ENCODE data around the gene FKBP7. TPM values are rescaled to one million over a fixed set of nuclear protein-coding genes. Genes with fewer than 3 reads are reported as not detected.
"Not testable (repeated sequence)": the region's sequence is repeated elsewhere in the genome, so short reads cannot be mapped to it uniquely, and the experiment has no call there.

The FKBP7 gene, protein sequence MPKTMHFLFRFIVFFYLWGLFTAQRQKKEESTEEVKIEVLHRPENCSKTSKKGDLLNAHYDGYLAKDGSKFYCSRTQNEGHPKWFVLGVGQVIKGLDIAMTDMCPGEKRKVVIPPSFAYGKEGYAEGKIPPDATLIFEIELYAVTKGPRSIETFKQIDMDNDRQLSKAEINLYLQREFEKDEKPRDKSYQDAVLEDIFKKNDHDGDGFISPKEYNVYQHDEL
- 10 to 100 TPM in 1 of 4 donors, 1 to 10 TPM in 2, not detected in 1; 3.0 to 14.7 (median 7.8) TPM for polyA plus RNA-seq
- long read RNA-seq, donor 1 = 0 reads
- long read RNA-seq, donor 2, partial matches to known transcripts = 0 of 2 reads
- long read RNA-seq, donor 2, other reads (novel, unspliced or antisense) = 0 of 2 reads
- long read RNA-seq, donor 3, partial matches to known transcripts = 0 of 7 reads
- long read RNA-seq, donor 3, other reads (novel, unspliced or antisense) = 0 of 7 reads
- long read RNA-seq, donor 4, partial matches to known transcripts = 0 of 1 reads
- long read RNA-seq, donor 4, other reads (novel, unspliced or antisense) = 0 of 1 reads
- long read RNA-seq, donor 5, partial matches to known transcripts = 0 of 6 reads
- long read RNA-seq, donor 5, other reads (novel, unspliced or antisense) = 0 of 6 reads
- long read RNA-seq, donor 6, transcript FKBP7-204 (4 exons, 2,834 nt) = major isoform, 5 of 8 reads
- long read RNA-seq, donor 6, partial matches to known transcripts = 0 of 8 reads
- long read RNA-seq, donor 6, other reads (novel, unspliced or antisense) = 0 of 8 reads
- long read RNA-seq, donor 7 = 0 reads
- long read RNA-seq, donor 8, partial matches to known transcripts = 0 of 2 reads
- long read RNA-seq, donor 8, other reads (novel, unspliced or antisense) = 0 of 2 reads
- long read RNA-seq, donor 9, partial matches to known transcripts = 0 of 1 reads
- long read RNA-seq, donor 9, other reads (novel, unspliced or antisense) = 0 of 1 reads
- long read RNA-seq, donor 10, transcript FKBP7-204 (4 exons, 2,834 nt) = major isoform, 8 of 23 reads
- long read RNA-seq, donor 10, transcript FKBP7-205 (4 exons, 666 nt) = minor isoform, 7 of 23 reads
- long read RNA-seq, donor 10, transcript FKBP7-203 (3 exons, 638 nt) = minor isoform, 5 of 23 reads
- long read RNA-seq, donor 10, partial matches to known transcripts = 0 of 23 reads
- long read RNA-seq, donor 10, other reads (novel, unspliced or antisense) = 0 of 23 reads

- Histone ChIP-seq H3K4me1 (ENCODE audit: control insufficient read depth in 3 of 3, insufficient read depth in 2 of 3, low read depth in 1 of 3, low read length in 2 of 3) (peaks cover 12 to 24% (median 18%) of the 10 kb centered on the region in 3 donors), H3K9me3 (ENCODE audit: control insufficient read depth in 2 of 2, insufficient read depth in 1 of 2, low read depth in 1 of 2, low read length in 1 of 2) (no peaks in the 10 kb centered on the region), H3K4me3 (ENCODE audit: low read depth in 1 of 3, low read length in 3 of 3) (peak within 1 kb of the TSS; percentile 53 to 72 (median 60)), H3K27ac (ENCODE audit: low read depth in 1 of 3, low read length in 2 of 3) (peak within 1 kb of the TSS; percentile 56 to 100 (median 93)), H3K36me3 (ENCODE audit: control insufficient read depth in 3 of 3, insufficient read depth in 2 of 3, low read depth in 1 of 3, low read length in 3 of 3) (no peaks in the 10 kb centered on the region), H3K27me3 (ENCODE audit: control insufficient read depth in 3 of 3, insufficient read depth in 3 of 3, low read length in 3 of 3) (no peaks in the 10 kb centered on the region)
- 1 to 2% (median 2%) methylated on average over 56 of the region's 56 CpGs for WGBS, 3 donors
- peak; percentile 82 to 92 for DNase-seq
- FAIRE-seq = no peak
Observed at GRCh38 chr2:178478439-178479274, at the start of gene FKBP7. TSS of gene FKBP7 (minus strand) at chr2:178478600. CDS start at chr2:178478499, 101 bp downstream.

GRCh38 chr2:178527592-178527991 is 49.2 kb upstream of the FKBP7 start:
- 64 to 91% (median 85%) methylated on average over 2 of the region's 2 CpGs for WGBS, 3 donors
- Histone ChIP-seq H3K36me3 (ENCODE audit: control insufficient read depth in 3 of 3, insufficient read depth in 2 of 3, low read depth in 1 of 3, low read length in 3 of 3) (peaks cover 0 to 16% (median 2%) of the 10 kb centered on the region in 3 donors), H3K9me3 (ENCODE audit: control insufficient read depth in 2 of 2, insufficient read depth in 1 of 2, low read depth in 1 of 2, low read length in 1 of 2) (peaks cover 0 to 2% of the 10 kb centered on the region in 2 donors), H3K4me1 (ENCODE audit: control insufficient read depth in 3 of 3, insufficient read depth in 2 of 3, low read depth in 1 of 3, low read length in 2 of 3) (no peaks in the 10 kb centered on the region), H3K27ac (ENCODE audit: low read depth in 1 of 3, low read length in 2 of 3) (no peak overlapping the region), H3K27me3 (ENCODE audit: control insufficient read depth in 3 of 3, insufficient read depth in 3 of 3, low read length in 3 of 3) (no peaks in the 10 kb centered on the region), H3K4me3 (ENCODE audit: low read depth in 1 of 3, low read length in 3 of 3) (no peak overlapping the region)
- DNase-seq (no peak), FAIRE-seq (no peak)

GRCh38 chr2:178526256-178526655 is 47.9 kb upstream of the FKBP7 start:
- no peaks in the 10 kb centered on the region for H3K4me1 ChIP-seq (ENCODE audit: control insufficient read depth in 3 of 3, insufficient read depth in 2 of 3, low read depth in 1 of 3, low read length in 2 of 3)
- DNase-seq (no peak), FAIRE-seq (no peak)

DNA sequence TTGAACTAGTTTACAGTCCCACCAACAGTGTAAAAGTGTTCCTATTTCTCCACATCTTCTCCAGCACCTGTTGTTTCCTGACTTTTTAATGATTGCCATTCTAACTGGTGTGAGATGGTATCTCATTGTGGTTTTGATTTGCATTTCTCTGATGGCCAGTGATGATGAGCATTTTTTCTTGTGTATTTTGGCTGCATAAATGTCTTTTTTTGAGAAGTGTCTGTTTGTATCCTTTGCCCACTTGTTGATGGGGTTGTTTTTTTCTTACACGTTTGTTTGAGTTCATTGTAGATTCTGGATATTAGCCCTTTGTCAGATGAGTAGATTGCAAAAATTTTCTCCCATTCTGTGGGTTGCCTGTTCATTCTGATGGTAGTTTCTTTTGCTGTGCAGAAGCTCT is 47.1 kb upstream of the FKBP7 start:
- FAIRE-seq; H3K4me3 ChIP-seq (ENCODE audit: low read depth in 1 of 3, low read length in 3 of 3); H3K27me3 ChIP-seq (ENCODE audit: control insufficient read depth in 3 of 3, insufficient read depth in 3 of 3, low read length in 3 of 3); H3K27ac ChIP-seq (ENCODE audit: low read depth in 1 of 3, low read length in 2 of 3); DNase-seq; H3K9me3 ChIP-seq (ENCODE audit: control insufficient read depth in 2 of 2, insufficient read depth in 1 of 2, low read depth in 1 of 2, low read length in 1 of 2); H3K4me1 ChIP-seq (ENCODE audit: control insufficient read depth in 3 of 3, insufficient read depth in 2 of 3, low read depth in 1 of 3, low read length in 2 of 3); H3K36me3 ChIP-seq (ENCODE audit: control insufficient read depth in 3 of 3, insufficient read depth in 2 of 3, low read depth in 1 of 3, low read length in 3 of 3): not testable (repeated sequence)
- 83 to 100% (median 95%) methylated on average over 1 of the region's 1 CpG for WGBS, 3 donors

More at GRCh38 chr2:178526256-178526655, 47.9 kb upstream of the FKBP7 start:
- Histone ChIP-seq H3K9me3 (ENCODE audit: control insufficient read depth in 2 of 2, insufficient read depth in 1 of 2, low read depth in 1 of 2, low read length in 1 of 2) (peaks cover 0 to 2% of the 10 kb centered on the region in 2 donors), H3K4me3 (ENCODE audit: low read depth in 1 of 3, low read length in 3 of 3) (no peak overlapping the region), H3K27ac (ENCODE audit: low read depth in 1 of 3, low read length in 2 of 3) (no peak overlapping the region), H3K36me3 (ENCODE audit: control insufficient read depth in 3 of 3, insufficient read depth in 2 of 3, low read depth in 1 of 3, low read length in 3 of 3) (peaks cover 0 to 5% (median 0%) of the 10 kb centered on the region in 3 donors), H3K27me3 (ENCODE audit: control insufficient read depth in 3 of 3, insufficient read depth in 3 of 3, low read length in 3 of 3) (no peaks in the 10 kb centered on the region)
- WGBS, 3 donors = 94 to 97% (median 95%) methylated on average over 4 of the region's 4 CpGs

- not testable (repeated sequence) for FAIRE-seq; H3K27ac ChIP-seq (ENCODE audit: low read depth in 1 of 3, low read length in 2 of 3); H3K9me3 ChIP-seq (ENCODE audit: control insufficient read depth in 2 of 2, insufficient read depth in 1 of 2, low read depth in 1 of 2, low read length in 1 of 2); DNase-seq; H3K27me3 ChIP-seq (ENCODE audit: control insufficient read depth in 3 of 3, insufficient read depth in 3 of 3, low read length in 3 of 3); H3K4me3 ChIP-seq (ENCODE audit: low read depth in 1 of 3, low read length in 3 of 3); H3K4me1 ChIP-seq (ENCODE audit: control insufficient read depth in 3 of 3, insufficient read depth in 2 of 3, low read depth in 1 of 3, low read length in 2 of 3); H3K36me3 ChIP-seq (ENCODE audit: control insufficient read depth in 3 of 3, insufficient read depth in 2 of 3, low read depth in 1 of 3, low read length in 3 of 3)
- WGBS, 3 donors = 82 to 97% (median 89%) methylated on average over 1 to 4 of the region's 5 CpGs
Observed at GRCh38 chr2:178525010-178525409, 46.6 kb upstream of the FKBP7 start.

DNA sequence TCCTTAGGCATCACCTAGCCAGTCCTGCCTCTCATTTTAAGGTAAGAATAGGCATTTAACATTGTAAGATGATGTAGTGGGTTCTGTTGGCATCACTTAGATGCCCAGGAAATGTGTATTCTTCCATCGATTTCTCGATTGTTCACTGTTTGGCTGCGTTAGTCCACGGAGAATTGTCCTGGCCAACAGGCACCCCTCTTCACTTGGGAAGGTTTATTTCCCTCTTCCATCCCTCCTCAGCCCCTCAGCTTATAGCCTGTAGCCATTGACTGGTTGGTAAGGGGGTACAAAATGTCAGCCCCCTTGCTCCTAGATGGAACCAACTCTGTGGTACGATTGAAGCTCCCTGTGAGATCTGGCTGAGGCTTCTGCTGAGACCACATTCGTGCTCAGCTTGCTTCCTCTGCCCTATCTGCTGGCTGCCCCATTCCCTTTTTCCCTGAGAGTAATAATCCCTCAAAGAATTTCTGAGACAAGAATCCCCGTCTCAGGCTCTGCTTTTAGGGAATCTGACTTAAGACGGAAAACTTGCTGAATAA is 45.3 kb upstream of the FKBP7 start:
- peak overlapping the region in 2 of 3 donors; percentile 69 to 87 for H3K27ac ChIP-seq (ENCODE audit: low read depth in 1 of 3, low read length in 2 of 3)
- H3K27me3 ChIP-seq (ENCODE audit: control insufficient read depth in 3 of 3, insufficient read depth in 3 of 3, low read length in 3 of 3) = no peaks in the 10 kb centered on the region
- H3K9me3 ChIP-seq (ENCODE audit: control insufficient read depth in 2 of 2, insufficient read depth in 1 of 2, low read depth in 1 of 2, low read length in 1 of 2) = peaks cover 0 to 2% of the 10 kb centered on the region in 2 donors
- peak overlapping the region; percentile 66 to 77 (median 74) for H3K4me3 ChIP-seq (ENCODE audit: low read depth in 1 of 3, low read length in 3 of 3)
- no peaks in the 10 kb centered on the region for H3K4me1 ChIP-seq (ENCODE audit: control insufficient read depth in 3 of 3, insufficient read depth in 2 of 3, low read depth in 1 of 3, low read length in 2 of 3)
- no peak for FAIRE-seq
- H3K36me3 ChIP-seq (ENCODE audit: control insufficient read depth in 3 of 3, insufficient read depth in 2 of 3, low read depth in 1 of 3, low read length in 3 of 3) = peaks cover 0 to 2% (median under 1%) of the 10 kb centered on the region in 3 donors
- peak in 1 of 2 donors; percentile 7 for DNase-seq
- WGBS, 3 donors = 24 to 33% (median 30%) methylated on average over 8 of the region's 8 CpGs

GRCh38 chr2:178522950-178523595 is 44.7 kb upstream of the FKBP7 start:
- Histone ChIP-seq H3K4me1 (ENCODE audit: control insufficient read depth in 3 of 3, insufficient read depth in 2 of 3, low read depth in 1 of 3, low read length in 2 of 3) (no peaks in the 10 kb centered on the region), H3K36me3 (ENCODE audit: control insufficient read depth in 3 of 3, insufficient read depth in 2 of 3, low read depth in 1 of 3, low read length in 3 of 3) (peaks cover 0 to 5% (median 4%) of the 10 kb centered on the region in 3 donors), H3K27me3 (ENCODE audit: control insufficient read depth in 3 of 3, insufficient read depth in 3 of 3, low read length in 3 of 3) (no peaks in the 10 kb centered on the region), H3K27ac (ENCODE audit: low read depth in 1 of 3, low read length in 2 of 3) (peak overlapping the region; percentile 60 to 87 (median 69)), H3K9me3 (ENCODE audit: control insufficient read depth in 2 of 2, insufficient read depth in 1 of 2, low read depth in 1 of 2, low read length in 1 of 2) (peaks cover 0 to 2% of the 10 kb centered on the region in 2 donors), H3K4me3 (ENCODE audit: low read depth in 1 of 3, low read length in 3 of 3) (peak overlapping the region; percentile 66 to 77 (median 74))
- DNase-seq = peak; percentile 81 to 89
- WGBS, 3 donors = 12 to 19% (median 16%) methylated on average over 24 to 25 of the region's 25 CpGs
- no peak for FAIRE-seq
